T-helper 22 cell (primary cell): ENCODE data around the gene TERC.
A peak's percentile ranks its signal among the peaks of the same experiment; 100 is the strongest.

Experiments used
- DNase-seq: peaks from one replicate; pipeline ENCODE4 v3.0.0-alpha.2; 2020; ENCODE audit warnings: low read depth

Gene TERC

GRCh38 chr3:169764882-169765612 is at the start of gene TERC:
Gene TERC (minus strand): TSS chr3:169765060.
- DNase-seq = peak; percentile 87

GRCh38 chr3:169813757-169814517 is 49.1 kb upstream of the TERC start:
- DNase-seq = peak; percentile 51

- no peak for DNase-seq
Measured at GRCh38 chr3:169813278-169813677, 48.4 kb upstream of the TERC start.

- peak; percentile 18 for DNase-seq
Measured at GRCh38 chr3:169812332-169813235, 47.7 kb upstream of the TERC start, which contains the start of the genes LRRC34 and LRRIQ4. Gene LRRC34 (minus strand): TSS chr3:169812904. CDS start chr3:169812548, 356 bp downstream. Gene LRRIQ4 (plus strand): TSS chr3:169812870. CDS start chr3:169821922, 9,052 bp downstream.

- no peak for DNase-seq
Measured at GRCh38 chr3:169811631-169812331, 46.9 kb upstream of the TERC start.

GRCh38 chr3:169809230-169809795 is 44.5 kb upstream of the TERC start:
- no peak for DNase-seq

- no peak for DNase-seq
Measured at GRCh38 chr3:169804681-169805080, 39.8 kb upstream of the TERC start.

GRCh38 chr3:169792359-169792758 is 27.5 kb upstream of the TERC start:
- DNase-seq = no peak

GRCh38 chr3:169790687-169791429 is 26.0 kb upstream of the TERC start:
- no peak for DNase-seq

GRCh38 chr3:169790219-169790618 is 25.4 kb upstream of the TERC start:
- DNase-seq = no peak

GRCh38 chr3:169787791-169788190 is 22.9 kb upstream of the TERC start:
- DNase-seq = no peak

GRCh38 chr3:169787120-169787519 is 22.3 kb upstream of the TERC start:
- no peak for DNase-seq

GRCh38 chr3:169781209-169781855 is 16.5 kb upstream of the TERC start:
- no peak for DNase-seq

- DNase-seq = no peak
Measured at GRCh38 chr3:169780742-169781141, 15.9 kb upstream of the TERC start.

GRCh38 chr3:169777822-169778221 is 13.0 kb upstream of the TERC start:
- DNase-seq = no peak

GRCh38 chr3:169774186-169774585 is 9.3 kb upstream of the TERC start:
- DNase-seq = no peak

GRCh38 chr3:169772897-169773816 is 8.3 kb upstream of the TERC start, which contains the start of gene MYNN:
Gene MYNN (plus strand): TSS chr3:169773396. CDS start chr3:169774296, 900 bp downstream.
- DNase-seq = peak; percentile 83

GRCh38 chr3:169772305-169772896 is 7.5 kb upstream of the TERC start:
- no peak for DNase-seq
